Epithelial cell of esophagus (primary cell): Measurements from ENCODE around the gene KLF13.

Experiments used
- DNase-seq: peaks from one replicate; pipeline ENCODE4 v3.0.0; 2010; ENCODE audit warnings: low read depth
- H3K4me3 ChIP-seq: 2 replicates; pipeline ENCODE4 v1.5.1; 2011; ENCODE audit warnings: mild to moderate bottlenecking, low read length, control low read depth
- TF ChIP-seq, protein P1 (sequence below): IDR thresholded peaks from 2 replicates; pipeline ENCODE4 v1.5.1; 2011; ENCODE audit warnings: low read depth, mild to moderate bottlenecking, low read length, control low read depth, inconsistent platforms; ENCODE audit not compliant: insufficient read depth; ENCODE audit errors: missing control alignments

KLF13 gene

DNA sequence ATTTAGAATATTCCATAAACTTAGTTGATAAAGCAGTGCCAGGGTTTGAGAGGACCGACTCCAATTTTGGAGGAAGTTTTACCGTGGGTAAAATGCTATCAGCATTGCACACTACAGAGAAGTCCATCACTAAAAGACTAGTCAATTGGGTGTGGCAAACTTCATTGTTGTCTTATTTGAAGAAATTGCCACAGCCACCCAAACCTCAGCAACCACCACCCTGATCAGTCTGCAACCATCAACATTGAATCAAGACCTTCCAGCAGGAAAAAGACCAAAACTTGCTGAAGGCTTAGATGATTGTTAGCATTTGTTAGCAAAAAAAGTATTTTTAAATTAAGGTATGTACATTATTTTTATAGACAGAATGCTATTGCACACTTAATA, 60.5 kb downstream of the KLF13 start:
- no peak for DNase-seq
- H3K4me3 ChIP-seq: no peak overlapping the region
- TF ChIP-seq, protein P1, sequence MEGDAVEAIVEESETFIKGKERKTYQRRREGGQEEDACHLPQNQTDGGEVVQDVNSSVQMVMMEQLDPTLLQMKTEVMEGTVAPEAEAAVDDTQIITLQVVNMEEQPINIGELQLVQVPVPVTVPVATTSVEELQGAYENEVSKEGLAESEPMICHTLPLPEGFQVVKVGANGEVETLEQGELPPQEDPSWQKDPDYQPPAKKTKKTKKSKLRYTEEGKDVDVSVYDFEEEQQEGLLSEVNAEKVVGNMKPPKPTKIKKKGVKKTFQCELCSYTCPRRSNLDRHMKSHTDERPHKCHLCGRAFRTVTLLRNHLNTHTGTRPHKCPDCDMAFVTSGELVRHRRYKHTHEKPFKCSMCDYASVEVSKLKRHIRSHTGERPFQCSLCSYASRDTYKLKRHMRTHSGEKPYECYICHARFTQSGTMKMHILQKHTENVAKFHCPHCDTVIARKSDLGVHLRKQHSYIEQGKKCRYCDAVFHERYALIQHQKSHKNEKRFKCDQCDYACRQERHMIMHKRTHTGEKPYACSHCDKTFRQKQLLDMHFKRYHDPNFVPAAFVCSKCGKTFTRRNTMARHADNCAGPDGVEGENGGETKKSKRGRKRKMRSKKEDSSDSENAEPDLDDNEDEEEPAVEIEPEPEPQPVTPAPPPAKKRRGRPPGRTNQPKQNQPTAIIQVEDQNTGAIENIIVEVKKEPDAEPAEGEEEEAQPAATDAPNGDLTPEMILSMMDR: no peak

DNA sequence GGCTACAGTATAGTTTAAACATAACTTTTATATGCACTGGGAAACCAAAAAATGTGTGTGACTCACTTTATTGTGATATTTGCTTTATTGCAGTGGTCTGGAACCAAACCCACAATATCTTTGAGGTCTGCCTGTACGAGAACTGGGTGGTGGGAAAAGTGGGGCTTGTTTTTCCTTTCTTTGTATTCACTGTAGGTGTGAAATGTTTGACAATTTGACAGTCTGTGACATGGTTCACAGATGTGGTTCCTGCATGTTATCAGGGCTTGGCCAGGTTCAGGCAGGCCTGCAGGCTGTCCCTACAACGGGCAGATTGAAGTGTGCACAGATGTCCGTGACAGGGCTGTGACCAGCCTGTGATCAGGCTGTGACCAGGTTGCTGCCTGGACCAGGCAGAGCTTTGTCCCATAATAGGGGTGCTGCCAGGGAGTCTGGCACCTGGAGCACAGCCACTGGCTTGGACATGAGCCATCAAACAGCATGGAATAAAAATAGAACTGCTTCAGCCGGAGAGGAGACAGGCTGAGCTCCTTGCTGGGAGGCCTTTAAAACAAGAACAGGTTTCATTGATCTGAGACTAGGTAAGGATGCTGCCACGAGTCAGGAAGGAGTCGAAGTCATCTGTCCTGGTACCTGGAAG, 61.0 kb downstream of the KLF13 start:
- no peak overlapping the region for H3K4me3 ChIP-seq
- TF ChIP-seq, protein P1: no peak
- DNase-seq: no peak

DNA sequence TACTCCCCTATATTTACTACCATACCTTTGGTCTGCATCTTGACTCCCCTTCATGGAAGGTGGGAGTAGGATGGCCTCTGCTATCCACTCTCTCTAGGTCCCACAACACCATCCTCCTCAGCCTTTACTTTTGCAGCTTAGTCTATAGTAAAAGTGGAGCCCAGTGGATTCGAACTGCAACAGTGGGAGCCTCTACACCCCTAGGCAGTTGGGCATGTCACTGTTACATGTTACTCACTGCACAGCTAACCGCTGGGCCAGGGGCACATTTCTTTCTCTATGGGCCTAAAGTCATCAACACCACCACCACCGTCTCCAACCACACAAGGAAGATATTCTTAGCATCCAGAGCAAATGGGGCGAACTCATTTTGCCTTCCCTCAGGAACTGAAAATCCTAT, 62.9 kb downstream of the KLF13 start:
- TF ChIP-seq, protein P1: no peak
- DNase-seq: no peak
- H3K4me3 ChIP-seq: no peak overlapping the region

DNA sequence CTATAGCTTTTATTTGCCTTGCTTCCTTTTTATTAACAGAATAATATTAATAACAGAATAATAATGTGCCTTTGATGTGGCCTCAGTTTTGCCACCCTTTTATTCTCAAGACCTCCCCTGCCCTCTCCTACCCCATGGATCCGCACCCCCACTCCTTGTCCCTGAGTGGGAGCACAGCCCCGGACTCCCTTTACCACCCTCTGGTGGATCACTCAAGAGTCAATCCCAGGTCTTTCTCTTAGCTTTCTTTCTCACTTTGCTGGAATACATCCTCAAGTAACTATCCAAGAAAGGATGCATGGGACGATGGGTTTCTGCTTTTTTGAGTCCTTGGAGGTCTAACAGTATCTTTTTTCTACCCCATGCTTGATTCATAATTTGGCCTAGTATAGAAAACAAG, 63.4 kb downstream of the KLF13 start:
- TF ChIP-seq, protein P1: no peak

DNA sequence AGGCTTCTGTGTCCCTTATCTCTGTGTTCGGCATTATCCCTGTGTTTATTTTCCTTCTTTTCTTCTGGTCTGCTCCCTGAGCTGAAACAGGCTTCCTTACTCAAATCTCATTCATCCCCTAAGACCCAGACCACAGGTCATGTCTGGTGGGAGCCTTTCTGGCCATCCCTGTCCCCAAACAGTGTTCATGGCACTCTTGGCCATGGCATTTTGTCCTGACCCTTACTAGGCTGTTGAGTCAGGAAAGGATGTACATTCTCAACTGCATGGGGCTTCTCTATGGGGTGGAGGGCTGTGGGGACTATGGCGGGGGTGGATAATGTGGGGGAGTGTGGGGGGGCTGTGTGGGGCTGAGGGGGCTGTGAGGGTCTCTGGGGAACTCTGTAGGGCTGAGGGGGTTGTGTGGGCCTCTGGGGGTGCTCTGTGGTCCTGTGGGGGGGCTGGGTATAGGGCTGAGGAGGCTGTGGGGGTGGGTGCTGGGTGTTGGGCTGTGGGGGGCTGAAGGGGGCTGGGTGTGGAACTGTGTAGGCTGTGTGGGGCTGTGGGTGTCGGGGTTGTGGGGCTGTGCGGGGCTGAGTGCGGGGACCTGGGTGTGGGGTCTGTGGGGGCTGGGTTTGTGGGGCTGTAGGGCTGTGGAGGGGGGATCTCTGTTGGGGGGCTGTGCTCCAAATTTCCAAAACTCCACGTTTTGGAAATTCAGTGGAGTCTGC, 64.3 kb downstream of the KLF13 start:
- H3K4me3 ChIP-seq: no peak overlapping the region
- DNase-seq: no peak
- TF ChIP-seq, protein P1: no peak

More for the DNA sequence above, 63.4 kb downstream of the KLF13 start:
- no peak for DNase-seq
- H3K4me3 ChIP-seq: no peak overlapping the region

DNA sequence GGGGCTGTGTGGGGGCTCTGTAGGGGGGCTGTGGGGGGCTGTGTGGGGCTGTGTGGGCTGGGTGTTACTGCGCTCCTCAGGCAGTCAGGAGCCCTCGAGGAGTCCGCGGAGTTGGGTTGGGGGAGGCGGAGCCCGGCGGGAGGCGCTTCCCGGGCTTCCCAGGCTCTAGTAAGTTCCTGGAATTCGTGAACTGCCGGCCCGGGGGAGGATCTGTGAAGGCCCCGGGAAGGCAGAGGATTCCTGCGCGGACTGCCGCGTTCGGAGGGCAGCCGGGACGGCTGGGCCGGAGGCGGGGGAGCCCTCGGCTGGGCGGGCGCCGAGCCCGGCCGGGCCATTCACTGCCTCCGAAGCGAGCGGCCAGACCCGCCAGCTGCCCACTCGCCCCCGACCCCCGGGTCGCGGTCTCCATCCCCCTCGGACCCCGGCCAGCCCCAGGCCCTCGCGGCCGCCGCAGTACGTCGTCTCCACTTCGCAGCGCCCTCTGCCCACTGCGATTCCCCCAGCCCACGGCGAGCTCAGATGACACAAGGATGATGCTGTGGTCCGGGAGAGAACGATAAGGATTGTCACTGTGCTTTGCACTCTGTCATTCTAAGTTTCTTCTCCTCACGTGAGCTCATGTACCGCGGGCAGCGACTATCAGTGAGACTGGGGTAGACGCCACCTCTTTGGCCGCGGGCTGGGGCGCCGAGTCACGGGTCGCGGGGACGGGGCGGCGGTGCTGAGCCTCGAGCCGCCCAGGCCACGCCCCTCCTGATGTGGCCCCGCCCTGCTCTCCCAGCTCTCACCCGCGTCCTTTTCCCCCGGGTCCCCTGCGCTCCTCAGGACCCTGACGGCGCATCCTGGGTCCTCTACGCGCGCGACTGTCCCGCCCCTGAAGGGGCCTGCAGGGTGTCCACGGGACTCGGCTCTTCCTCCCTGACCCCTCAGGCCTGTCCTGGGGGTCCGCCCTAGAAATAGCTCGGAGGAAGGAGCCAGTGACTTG, 65.3 kb downstream of the KLF13 start:
- TF ChIP-seq, protein P1: no peak
- DNase-seq: peak; percentile 50
- H3K4me3 ChIP-seq: peak overlapping the region; percentile 54
